DOHH2 (cell line): ENCODE measurements around the gene OR10C1.

Source experiments
- H3F3A ChIP-seq: fragments of 200-600 bp; sonication (generic), shearing (Covaris generic); 2 replicates; pipeline ENCODE4 v1.6.0; 2016; ENCODE audit warnings: antibody characterized with exemption, mild to moderate bottlenecking; ENCODE audit not compliant: control insufficient read depth, insufficient read depth
- H3K27ac ChIP-seq: fragments of 200-600 bp; sonication (generic); 2 replicates; pipeline ENCODE4 v1.5.1; 2014; ENCODE audit warnings: low read depth, mild to moderate bottlenecking, low read length, moderate library complexity
- H3K27me3 ChIP-seq: fragments of 200-600 bp; sonication (generic); 2 replicates; pipeline ENCODE4 v1.6.1; 2014; ENCODE audit warnings: mild to moderate bottlenecking, low read length, mixed read lengths; ENCODE audit not compliant: control insufficient read depth
- H3K36me3 ChIP-seq: fragments of 200-600 bp; sonication (generic); 2 replicates; pipeline ENCODE4 v1.6.1; 2014; ENCODE audit warnings: mild to moderate bottlenecking, low read length, moderate library complexity, mixed read lengths; ENCODE audit not compliant: control insufficient read depth
- H3K4me1 ChIP-seq: fragments of 200-600 bp; sonication (generic); 2 replicates; pipeline ENCODE4 v1.6.1; 2014; ENCODE audit warnings: mild to moderate bottlenecking, low read length, mixed read lengths; ENCODE audit not compliant: control insufficient read depth
- H3K4me2 ChIP-seq: fragments of 200-600 bp; sonication (generic); 2 replicates; pipeline ENCODE4 v1.6.0; 2014; ENCODE audit warnings: mild to moderate bottlenecking, low read length, moderate library complexity
- H3K4me3 ChIP-seq: fragments of 200-600 bp; sonication (generic); 2 replicates; pipeline ENCODE4 v1.5.1; 2014; ENCODE audit warnings: mild to moderate bottlenecking, low read length, mixed read lengths
- H3K79me2 ChIP-seq: fragments of 200-600 bp; sonication (generic); 2 replicates; pipeline ENCODE4 v1.6.1; 2014; ENCODE audit warnings: mild to moderate bottlenecking, low read length, mixed read lengths; ENCODE audit not compliant: control insufficient read depth
- H3K9me2 ChIP-seq: fragments of 200-600 bp; sonication (generic); replicated peaks from 2 replicates; pipeline ENCODE4 v1.6.1; 2014; ENCODE audit warnings: mild to moderate bottlenecking, low read length, mixed read lengths; ENCODE audit not compliant: control insufficient read depth
- H3K9me3 ChIP-seq: fragments of 200-600 bp; sonication (generic); 2 replicates; pipeline ENCODE4 v1.6.1; 2014; ENCODE audit warnings: antibody characterized with exemption, low read length, mixed read lengths; ENCODE audit not compliant: control insufficient read depth, insufficient read depth
- H4K20me1 ChIP-seq: fragments of 200-600 bp; sonication (generic); 2 replicates; pipeline ENCODE4 v1.6.0; 2014; ENCODE audit warnings: low read depth, mild to moderate bottlenecking, antibody characterized with exemption, low read length, moderate library complexity; ENCODE audit not compliant: control insufficient read depth, insufficient read depth
- EZH2phosphoT487 ChIP-seq: fragments of 200-600 bp; sonication (generic); IDR thresholded peaks from 2 replicates; pipeline ENCODE4 v1.6.1; 2017; ENCODE audit warnings: borderline replicate concordance, mild to moderate bottlenecking, antibody characterized with exemption, low read length, moderate library complexity, mixed read lengths
- TF ChIP-seq, protein P1 (sequence below): fragments of 200-600 bp; sonication (generic); IDR thresholded peaks from one replicate; pipeline ENCODE4 v1.5.1; 2014; ENCODE audit warnings: antibody characterized with exemption, mild to moderate bottlenecking, low read depth, low read length; ENCODE audit not compliant: poor library complexity, severe bottlenecking

OR10C1 gene, protein sequence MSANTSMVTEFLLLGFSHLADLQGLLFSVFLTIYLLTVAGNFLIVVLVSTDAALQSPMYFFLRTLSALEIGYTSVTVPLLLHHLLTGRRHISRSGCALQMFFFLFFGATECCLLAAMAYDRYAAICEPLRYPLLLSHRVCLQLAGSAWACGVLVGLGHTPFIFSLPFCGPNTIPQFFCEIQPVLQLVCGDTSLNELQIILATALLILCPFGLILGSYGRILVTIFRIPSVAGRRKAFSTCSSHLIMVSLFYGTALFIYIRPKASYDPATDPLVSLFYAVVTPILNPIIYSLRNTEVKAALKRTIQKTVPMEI

DNA sequence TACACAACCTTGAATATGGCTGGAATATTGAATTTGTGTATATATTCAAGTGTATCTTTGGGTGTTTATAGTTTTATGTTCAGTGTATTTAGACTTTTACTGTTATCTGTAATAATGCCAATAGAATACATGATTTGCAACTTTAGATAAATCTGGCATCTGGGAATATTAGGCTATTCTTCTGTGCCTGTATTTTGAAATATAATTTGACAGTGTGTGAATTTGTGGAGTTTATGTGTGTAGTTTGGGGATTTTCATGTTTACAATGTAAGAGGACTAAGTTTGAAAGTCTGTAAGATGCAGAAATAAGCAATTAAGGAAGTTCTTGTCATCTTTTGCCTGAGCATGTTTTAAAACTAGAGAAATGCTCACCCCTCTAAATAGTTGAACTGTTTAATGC lies at the start of gene OR10C1:
OR10C1 (plus strand) TSS at position 301 of the 400 bp plus-strand sequence. CDS start 710 bp downstream, outside the sequence.
- Histone ChIP-seq H3K9me3 (no peaks in the 10 kb centered on the region), H3K79me2 (no peaks in the 10 kb centered on the region), H3K4me2 (no peak within 1 kb of the TSS), H3K36me3 (no peaks in the 10 kb centered on the region), H4K20me1 (no peaks in the 10 kb centered on the region), H3F3A (no peaks in the 10 kb centered on the region), H3K4me1 (no peaks in the 10 kb centered on the region), H3K4me3 (no peak within 1 kb of the TSS), H3K27ac (no peak within 1 kb of the TSS), H3K27me3 (no peaks in the 10 kb centered on the region), H3K9me2 (no peaks in the 10 kb centered on the region)
- no peak for TF ChIP-seq EZH2phosphoT487
- TF ChIP-seq, protein P1, sequence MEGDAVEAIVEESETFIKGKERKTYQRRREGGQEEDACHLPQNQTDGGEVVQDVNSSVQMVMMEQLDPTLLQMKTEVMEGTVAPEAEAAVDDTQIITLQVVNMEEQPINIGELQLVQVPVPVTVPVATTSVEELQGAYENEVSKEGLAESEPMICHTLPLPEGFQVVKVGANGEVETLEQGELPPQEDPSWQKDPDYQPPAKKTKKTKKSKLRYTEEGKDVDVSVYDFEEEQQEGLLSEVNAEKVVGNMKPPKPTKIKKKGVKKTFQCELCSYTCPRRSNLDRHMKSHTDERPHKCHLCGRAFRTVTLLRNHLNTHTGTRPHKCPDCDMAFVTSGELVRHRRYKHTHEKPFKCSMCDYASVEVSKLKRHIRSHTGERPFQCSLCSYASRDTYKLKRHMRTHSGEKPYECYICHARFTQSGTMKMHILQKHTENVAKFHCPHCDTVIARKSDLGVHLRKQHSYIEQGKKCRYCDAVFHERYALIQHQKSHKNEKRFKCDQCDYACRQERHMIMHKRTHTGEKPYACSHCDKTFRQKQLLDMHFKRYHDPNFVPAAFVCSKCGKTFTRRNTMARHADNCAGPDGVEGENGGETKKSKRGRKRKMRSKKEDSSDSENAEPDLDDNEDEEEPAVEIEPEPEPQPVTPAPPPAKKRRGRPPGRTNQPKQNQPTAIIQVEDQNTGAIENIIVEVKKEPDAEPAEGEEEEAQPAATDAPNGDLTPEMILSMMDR = no peak

DNA sequence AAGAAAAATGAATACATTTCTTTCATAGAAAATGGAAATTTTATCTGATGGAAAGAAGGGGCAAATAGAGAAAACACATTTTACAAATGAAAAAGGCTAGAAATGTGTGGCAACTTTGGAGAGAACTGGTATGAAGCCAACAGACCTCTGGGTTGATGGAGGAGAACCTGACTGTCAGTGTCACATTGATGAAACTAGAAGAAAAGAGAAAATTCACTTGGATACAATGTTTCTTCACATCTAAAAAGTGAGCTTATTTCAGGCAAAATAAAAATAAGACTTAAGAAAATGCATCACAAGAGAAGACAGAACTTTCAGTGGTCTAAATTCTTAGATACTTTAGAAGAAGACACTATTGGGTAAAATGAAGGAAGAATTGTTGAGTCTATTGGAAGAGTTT lies 43.8 kb upstream of the OR10C1 start, which contains the start of gene OR12D2:
OR12D2 (plus strand) TSS at position 301 of the 400 bp plus-strand sequence. CDS start 1,069 bp downstream, outside the sequence.
- Histone ChIP-seq H3K4me3 (no peak within 1 kb of the TSS), H3K79me2 (no peaks in the 10 kb centered on the region), H3K27me3 (no peaks in the 10 kb centered on the region), H3K9me2 (no peaks in the 10 kb centered on the region), H3F3A (no peaks in the 10 kb centered on the region), H3K9me3 (no peaks in the 10 kb centered on the region), H4K20me1 (no peaks in the 10 kb centered on the region), H3K4me2 (no peak within 1 kb of the TSS), H3K36me3 (no peaks in the 10 kb centered on the region), H3K4me1 (no peaks in the 10 kb centered on the region), H3K27ac (no peak within 1 kb of the TSS)
- TF ChIP-seq EZH2phosphoT487 = no peak
- TF ChIP-seq, protein P1 = no peak

GRCh38 chr6:29399525-29399924 lies 39.6 kb upstream of the OR10C1 start:
- Histone ChIP-seq H3K9me2 (no peaks in the 10 kb centered on the region), H4K20me1 (no peaks in the 10 kb centered on the region), H3K9me3 (no peaks in the 10 kb centered on the region), H3K27me3 (no peaks in the 10 kb centered on the region), H3K4me1 (no peaks in the 10 kb centered on the region), H3K36me3 (no peaks in the 10 kb centered on the region), H3K4me3 (no peak overlapping the region), H3K4me2 (no peak overlapping the region), H3F3A (no peaks in the 10 kb centered on the region), H3K27ac (no peak overlapping the region), H3K79me2 (no peaks in the 10 kb centered on the region)
- TF ChIP-seq, protein P1 = no peak
- TF ChIP-seq EZH2phosphoT487 = no peak
